DMS 273 treated with DMSO at 0.1 percent for 48 hours (cell line): ENCODE data around the gene TMEM9B.
"Not testable (repeated sequence)": the region's sequence is repeated elsewhere in the genome, so short reads cannot be mapped to it uniquely, and the experiment has no call there.

Experiments used
- DNase-seq: peaks from one replicate; lab custom pipeline; 2025; lab: John Stamatoyannopoulos, UW

Gene TMEM9B

DNA sequence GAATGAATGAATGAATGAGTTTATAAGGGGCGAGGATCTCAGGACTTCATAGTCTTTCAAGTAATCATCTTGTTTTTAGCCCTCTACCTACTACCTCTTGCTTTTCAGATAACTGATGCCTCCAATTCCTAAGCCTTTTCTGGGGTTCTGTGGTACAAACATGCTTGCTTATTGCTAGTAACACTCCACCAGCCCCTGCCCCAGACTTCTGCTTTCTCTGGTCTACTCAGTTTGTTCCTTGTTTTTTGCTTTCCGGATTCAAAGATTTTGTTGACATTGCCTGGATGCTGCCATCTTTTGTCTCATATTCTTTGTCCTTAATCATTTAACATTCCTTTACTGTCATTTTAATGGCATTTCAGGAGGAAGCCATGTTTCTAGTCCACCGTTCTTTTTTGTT, 8.9 kb upstream of the TMEM9B start:
- DNase-seq: no peak

DNA sequence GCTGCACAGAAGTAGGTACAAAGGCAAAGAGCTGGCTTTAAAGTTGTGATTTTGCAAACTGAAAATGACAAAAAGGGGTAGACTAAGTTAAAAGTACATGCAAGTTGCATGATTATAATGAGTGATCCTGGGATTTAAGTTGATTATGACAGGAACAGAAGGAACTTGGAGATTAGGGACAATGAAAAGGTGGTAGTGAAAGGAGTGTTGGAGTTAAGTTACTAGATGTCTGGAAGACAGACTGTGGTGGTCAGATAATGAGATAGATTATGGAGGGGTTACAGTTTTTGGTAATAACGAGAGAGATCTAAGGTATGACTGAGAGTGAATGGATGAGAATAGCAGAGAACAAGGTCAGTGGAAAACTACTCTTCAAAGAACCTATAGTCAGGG, 7.7 kb upstream of the TMEM9B start:
- DNase-seq: no peak

DNA sequence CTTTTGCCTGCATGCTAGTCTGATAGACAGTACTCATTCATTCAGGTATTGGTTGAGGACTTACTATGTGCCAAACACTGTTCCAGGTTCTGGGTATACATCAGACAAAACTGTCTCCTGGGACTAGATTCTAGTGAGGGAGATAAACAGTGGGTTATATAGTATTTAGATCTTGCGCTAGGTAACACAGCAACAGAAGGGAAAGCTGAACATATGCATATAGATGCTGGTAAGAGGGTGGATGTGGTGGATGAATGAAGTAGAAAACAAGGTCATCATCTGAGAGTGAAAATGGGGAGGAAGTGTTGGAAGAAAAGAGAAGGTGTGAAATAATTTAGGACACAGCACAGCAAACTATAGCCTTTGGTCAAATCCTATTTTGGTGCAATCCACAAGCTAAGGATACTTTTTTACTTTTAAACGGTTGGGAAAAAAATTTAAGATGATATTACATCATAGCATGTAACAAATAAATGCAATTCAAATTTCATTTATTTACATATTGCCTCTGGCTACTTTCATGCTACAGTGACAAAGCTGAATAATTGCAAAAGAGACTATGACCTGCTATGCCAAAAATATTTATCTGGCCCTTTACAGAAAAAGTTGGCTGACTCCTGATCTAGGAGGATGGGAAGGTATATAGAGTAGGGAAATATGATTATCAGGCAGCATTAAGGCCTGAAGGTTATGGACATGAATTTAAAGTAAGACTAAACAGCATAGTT, 7.1 kb upstream of the TMEM9B start:
- no peak for DNase-seq

- DNase-seq: no peak
Observed at GRCh38 chr11:8967184-8967583, 2.9 kb upstream of the TMEM9B start.

DNA sequence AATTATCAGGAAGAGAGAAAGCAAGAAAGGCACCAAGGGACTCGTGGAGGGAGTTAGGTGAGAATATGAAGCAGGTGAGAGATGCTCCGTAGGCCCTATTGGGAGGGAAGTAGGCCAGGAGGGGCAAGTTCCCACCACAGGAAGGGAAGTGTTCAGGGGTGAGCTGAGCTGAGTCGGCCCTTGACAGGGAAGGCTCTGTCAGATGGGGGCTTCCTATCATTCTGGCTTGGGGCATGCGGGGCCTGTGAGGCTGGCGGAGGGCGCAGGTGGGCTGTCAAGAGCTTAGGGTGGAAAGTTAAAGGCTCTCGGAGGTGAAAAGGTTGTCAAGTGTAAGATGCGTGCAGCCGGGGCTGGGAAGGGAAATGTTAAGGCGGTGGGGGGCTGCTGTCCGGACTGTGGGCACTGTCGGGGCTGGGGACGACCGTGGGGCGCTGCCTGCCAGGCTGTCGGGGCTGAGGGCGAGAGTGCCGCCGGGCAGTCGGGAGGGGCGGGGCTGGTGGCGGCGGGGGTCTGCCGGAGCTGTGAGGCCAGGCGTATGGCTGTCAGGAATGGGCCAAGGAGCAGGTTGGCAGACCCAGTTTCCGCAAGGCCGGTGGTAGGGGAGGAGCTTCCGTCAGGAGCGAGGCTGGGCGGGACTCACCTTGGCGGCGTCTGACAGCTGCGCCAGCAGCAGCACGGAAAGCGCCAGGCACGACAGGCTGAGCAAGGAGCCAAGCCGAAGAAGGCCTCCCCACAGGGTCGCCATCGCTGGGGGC, 496 bp downstream of the TMEM9B start:
- peak; percentile 29 for DNase-seq

DNA sequence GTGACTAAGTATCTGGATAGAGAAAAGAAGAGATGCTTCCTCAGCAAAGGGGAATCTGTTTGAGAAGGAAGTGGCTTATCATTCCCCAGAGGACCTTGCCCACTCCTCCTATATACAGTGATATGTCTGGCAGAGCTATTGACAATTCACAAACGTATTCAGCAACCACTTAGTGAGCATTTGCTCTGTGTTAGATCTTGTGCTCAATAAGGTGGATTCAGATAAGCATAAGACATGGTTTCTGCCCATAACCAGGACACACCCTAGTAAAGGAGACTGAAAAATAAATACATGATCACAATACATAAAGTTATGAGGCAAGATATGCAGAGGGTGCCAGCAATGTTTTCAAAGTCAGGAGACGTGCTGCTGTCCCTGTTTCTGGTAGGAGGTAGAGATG, 1.4 kb downstream of the TMEM9B start:
- DNase-seq: no peak

GRCh38 chr11:8961401-8961800, 2.8 kb downstream of the TMEM9B start:
- no peak for DNase-seq

- peak; percentile 5 for DNase-seq
Observed at GRCh38 chr11:8959546-8960166, 4.6 kb downstream of the TMEM9B start.

DNA sequence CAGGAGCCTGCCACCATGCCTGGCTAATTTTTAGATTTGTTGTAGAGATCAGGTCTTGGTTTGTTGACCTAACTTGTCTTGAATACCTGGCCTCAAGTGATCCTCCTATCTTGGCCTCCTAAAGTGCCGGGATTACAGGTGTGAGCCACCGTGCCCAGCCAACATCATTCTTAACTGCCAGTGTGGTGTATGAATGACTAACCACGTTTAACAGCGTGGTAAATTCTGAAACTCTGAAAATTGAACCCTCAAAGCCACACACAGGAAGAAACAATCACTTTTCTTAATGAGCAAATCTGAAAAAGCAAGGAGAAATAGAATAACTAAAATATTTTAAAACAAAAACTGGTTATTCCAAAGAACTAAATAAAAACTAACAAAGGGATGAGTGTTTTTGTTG, 7.4 kb downstream of the TMEM9B start:
- no peak for DNase-seq

GRCh38 chr11:8948886-8949285, 15.4 kb downstream of the TMEM9B start:
- DNase-seq: no peak

DNA sequence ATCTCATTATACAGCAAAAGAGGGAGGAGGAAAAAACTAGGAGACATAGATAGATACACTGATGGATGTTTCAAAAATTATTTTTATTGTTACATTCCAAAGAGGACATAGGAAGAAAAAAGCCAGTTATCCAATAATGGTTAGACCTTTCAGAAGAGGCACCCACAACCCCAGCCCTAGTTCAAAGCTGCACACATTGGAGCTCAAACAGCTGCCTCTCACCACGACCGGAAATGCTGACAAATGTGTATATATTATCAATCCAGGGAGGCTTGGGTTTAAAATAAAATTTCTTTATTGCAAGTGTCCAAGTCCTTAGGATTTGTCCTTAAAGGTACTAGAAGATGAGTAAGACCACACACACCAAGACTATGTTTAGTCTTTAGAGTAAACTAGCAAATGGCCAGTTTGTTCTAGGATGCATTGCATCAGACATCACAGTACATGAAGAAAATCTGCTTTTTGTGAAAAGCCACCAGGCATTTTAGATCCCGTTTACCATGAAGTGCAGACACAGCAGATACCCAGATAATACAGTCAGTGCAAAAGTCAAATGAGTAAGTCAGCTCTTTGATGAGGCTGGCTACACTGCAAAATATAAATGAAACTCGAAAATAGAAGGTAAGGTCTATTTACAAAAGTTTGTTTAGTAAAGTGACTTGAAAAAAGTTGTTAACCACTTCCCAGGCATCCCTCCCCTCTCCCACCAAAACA, 16.9 kb downstream of the TMEM9B start:
- DNase-seq: no peak

GRCh38 chr11:8942518-8943066, 21.6 kb downstream of the TMEM9B start, which contains the start of gene ASCL3:
TSS of gene ASCL3 (minus strand) at chr11:8943016. CDS start at chr11:8938161, 4,855 bp downstream.
- DNase-seq: no peak

- DNase-seq: no peak
Observed at GRCh38 chr11:8941341-8942103, 22.7 kb downstream of the TMEM9B start.

- no peak for DNase-seq
Observed at GRCh38 chr11:8937659-8938058, 26.6 kb downstream of the TMEM9B start.

GRCh38 chr11:8937159-8937558, 27.1 kb downstream of the TMEM9B start:
- no peak for DNase-seq

GRCh38 chr11:8935789-8936188, 28.5 kb downstream of the TMEM9B start:
- DNase-seq: not testable (repeated sequence)

- DNase-seq: no peak
Observed at GRCh38 chr11:8934742-8935488, 29.3 kb downstream of the TMEM9B start.

- DNase-seq: no peak
Observed at GRCh38 chr11:8933931-8934330, 30.3 kb downstream of the TMEM9B start.

GRCh38 chr11:8932564-8933180, 31.6 kb downstream of the TMEM9B start, which contains the start of gene C11orf16:
TSS of gene C11orf16 (minus strand) at chr11:8932947. CDS start at chr11:8932308, 639 bp downstream.
- no peak for DNase-seq
